ENCODE data around the gene WDR5B.

DNA sequence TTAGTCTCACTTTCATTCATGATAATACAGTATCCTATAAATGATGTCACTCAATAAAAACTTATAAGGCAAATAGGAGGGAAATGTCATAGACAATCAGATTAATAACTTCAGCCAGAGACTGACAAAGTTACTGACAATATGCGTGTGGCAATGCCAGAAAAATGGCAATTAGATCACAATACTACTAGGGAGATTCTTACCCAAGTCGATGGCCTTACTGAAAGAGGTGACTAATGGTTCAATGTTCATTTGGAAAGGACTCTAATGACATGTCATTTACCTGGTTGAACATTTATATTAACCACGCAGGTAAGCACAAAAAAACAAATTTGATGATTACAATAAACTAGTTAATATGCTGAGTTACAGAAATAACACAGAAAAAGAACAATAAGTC is 45.9 kb upstream of the WDR5B start:
- no peak for TF ChIP-seq CTCF (IDR thresholded peaks at IDR 0.05)
- no peak for TF ChIP-seq EZH2 (IDR thresholded peaks at IDR 0.05)
- TF ChIP-seq EZH2phosphoT487 (IDR thresholded peaks at IDR 0.05), result no peak
